HepG2 (cell line): ENCODE measurements around the gene VGF. TPM values are rescaled to one million over a fixed set of nuclear protein-coding genes. Genes with fewer than 3 reads are reported as not detected.
A peak's percentile ranks its signal among the peaks of the same experiment; 100 is the strongest.

Source experiments
- CBX2 ChIP-seq, 2 experiments: fragments of 200-600 bp in 1 of 2; sonication (generic); formaldehyde crosslinking in 1 of 2; IDR thresholded peaks; 2 replicates each; pipeline versions ENCODE4 v1.7.0 to v1.8.1; 2018 to 2022; ENCODE audit warnings: low read depth in 2 of 2, low read length in 1 of 2, mild to moderate bottlenecking in 1 of 2, missing genetic modification reagents in 1 of 2
- KDM4B ChIP-seq: sonication (generic); formaldehyde crosslinking; IDR thresholded peaks from 2 replicates; pipeline ENCODE4 v1.4.0; 2020; ENCODE audit warnings: missing genetic modification reagents
- MTA1 ChIP-seq: sonication (generic); formaldehyde crosslinking; IDR thresholded peaks from 2 replicates; pipeline ENCODE4 v1.4.0; 2020; ENCODE audit warnings: missing genetic modification reagents, mild to moderate bottlenecking, borderline replicate concordance
- SMC3 ChIP-seq: IDR thresholded peaks from 2 replicates; pipeline ENCODE4 v1.6.1; 2011; ENCODE audit warnings: low read length, improper control_type of control experiment
- SRSF1 ChIP-seq: fragments of 200-400 bp; formaldehyde crosslinking; optimal IDR thresholded peaks from 2 replicates; pipeline ENCODE3; 2017; ENCODE audit warnings: mild to moderate bottlenecking, low read depth, low read length, moderate library complexity
- polyA plus RNA-seq, 8 experiments: library from polyadenylated mRNA; depleted of rRNA in 3 of 8; stranded (reverse) in 7 of 8; unstranded in 1 of 8; fragments of >200 nt; fragmentation: Illumina TruSeq in 4 of 8; extraction: Trizol in 4 of 8; gene quantifications; 2 replicates each; pipeline versions ENCODE4 v1.2.1 to v1.2.3, GENCODE V29; 2011 to 2016; ENCODE audit warnings: low read depth in 4 of 8, missing spikeins in 1 of 8, mixed read lengths in 1 of 8; ENCODE audit not compliant: insufficient read depth in 1 of 8
- total RNA-seq, 5 experiments: library from RNA; depleted of rRNA; stranded (reverse); fragments of >200 nt; fragmentation: Illumina TruSeq; extraction: Trizol; gene quantifications; 2 replicates each; pipeline ENCODE4 v1.2.3, GENCODE V29; 2016; ENCODE audit warnings: low read depth in 1 of 5
- TF ChIP-seq, protein P1 (sequence below), 2 experiments: fragments of 450-650 bp in 1 of 2; sonication (generic) in 1 of 2; formaldehyde crosslinking in 1 of 2; IDR thresholded peaks; 2 replicates each; pipeline versions ENCODE4 v1.6.1 to v1.8.0; 2016 to 2022; ENCODE audit warnings: antibody characterized with exemption in 1 of 2, mild to moderate bottlenecking in 1 of 2, missing genetic modification reagents in 1 of 2
- TF ChIP-seq, protein P2 (sequence below): sonication (generic); formaldehyde crosslinking; IDR thresholded peaks from 2 replicates; pipeline ENCODE4 v1.5.1; 2020; ENCODE audit warnings: mild to moderate bottlenecking, missing genetic modification reagents, moderate library complexity
- TF ChIP-seq, protein P3 (sequence below): sonication (generic); formaldehyde crosslinking; IDR thresholded peaks from 2 replicates; pipeline ENCODE4 v1.9.0; 2021; ENCODE audit warnings: missing genetic modification reagents, mild to moderate bottlenecking, borderline replicate concordance
- TF ChIP-seq, protein P4 (sequence below): sonication (generic); formaldehyde crosslinking; IDR thresholded peaks from 2 replicates; pipeline ENCODE4 v1.8.1; 2023; ENCODE audit warnings: mild to moderate bottlenecking, missing genetic modification reagents

VGF gene
- total and polyA plus RNA-seq, 2 of the 13 experiments (the other 11 are each of a cell fraction or from before 2014, with no cell fraction given): 0.12 to 0.46 TPM

DNA sequence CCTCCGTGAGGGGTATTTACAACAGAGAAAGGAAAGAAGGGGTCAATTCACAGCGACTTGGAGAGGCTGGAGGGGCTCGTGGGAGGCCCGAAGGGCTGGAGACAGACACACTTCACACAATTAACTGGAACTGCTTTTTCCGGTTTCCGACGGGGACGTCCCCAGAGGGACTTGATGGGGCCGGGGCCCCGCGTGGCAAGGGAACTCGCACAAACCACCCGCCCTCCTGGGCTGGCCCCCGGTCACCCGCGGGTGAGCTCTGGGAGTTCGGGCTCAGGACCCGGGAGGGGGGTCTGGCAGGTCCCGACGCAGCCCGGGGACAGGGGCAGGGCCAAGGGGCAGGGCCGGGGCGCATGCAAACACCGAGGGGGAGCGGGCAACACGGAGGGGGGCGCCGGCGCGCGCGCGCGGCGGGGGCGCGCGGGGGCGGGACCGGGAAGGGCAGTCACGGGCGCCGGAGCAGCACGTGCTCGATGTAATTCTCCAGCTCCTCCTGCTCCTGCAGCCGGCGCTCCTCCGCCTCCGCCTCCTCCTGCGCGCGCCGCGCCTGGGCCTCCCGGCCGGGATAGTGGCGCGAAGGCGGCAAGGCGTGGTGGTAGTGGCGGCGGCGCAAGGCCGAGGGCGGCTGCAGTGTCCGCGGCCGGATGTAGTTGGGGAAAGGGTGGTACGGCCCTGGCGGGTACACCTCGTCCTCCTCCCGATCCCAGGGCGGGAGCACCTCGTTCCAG lies 2.7 kb downstream of the VGF start (continued):
- TF ChIP-seq, protein P1, sequence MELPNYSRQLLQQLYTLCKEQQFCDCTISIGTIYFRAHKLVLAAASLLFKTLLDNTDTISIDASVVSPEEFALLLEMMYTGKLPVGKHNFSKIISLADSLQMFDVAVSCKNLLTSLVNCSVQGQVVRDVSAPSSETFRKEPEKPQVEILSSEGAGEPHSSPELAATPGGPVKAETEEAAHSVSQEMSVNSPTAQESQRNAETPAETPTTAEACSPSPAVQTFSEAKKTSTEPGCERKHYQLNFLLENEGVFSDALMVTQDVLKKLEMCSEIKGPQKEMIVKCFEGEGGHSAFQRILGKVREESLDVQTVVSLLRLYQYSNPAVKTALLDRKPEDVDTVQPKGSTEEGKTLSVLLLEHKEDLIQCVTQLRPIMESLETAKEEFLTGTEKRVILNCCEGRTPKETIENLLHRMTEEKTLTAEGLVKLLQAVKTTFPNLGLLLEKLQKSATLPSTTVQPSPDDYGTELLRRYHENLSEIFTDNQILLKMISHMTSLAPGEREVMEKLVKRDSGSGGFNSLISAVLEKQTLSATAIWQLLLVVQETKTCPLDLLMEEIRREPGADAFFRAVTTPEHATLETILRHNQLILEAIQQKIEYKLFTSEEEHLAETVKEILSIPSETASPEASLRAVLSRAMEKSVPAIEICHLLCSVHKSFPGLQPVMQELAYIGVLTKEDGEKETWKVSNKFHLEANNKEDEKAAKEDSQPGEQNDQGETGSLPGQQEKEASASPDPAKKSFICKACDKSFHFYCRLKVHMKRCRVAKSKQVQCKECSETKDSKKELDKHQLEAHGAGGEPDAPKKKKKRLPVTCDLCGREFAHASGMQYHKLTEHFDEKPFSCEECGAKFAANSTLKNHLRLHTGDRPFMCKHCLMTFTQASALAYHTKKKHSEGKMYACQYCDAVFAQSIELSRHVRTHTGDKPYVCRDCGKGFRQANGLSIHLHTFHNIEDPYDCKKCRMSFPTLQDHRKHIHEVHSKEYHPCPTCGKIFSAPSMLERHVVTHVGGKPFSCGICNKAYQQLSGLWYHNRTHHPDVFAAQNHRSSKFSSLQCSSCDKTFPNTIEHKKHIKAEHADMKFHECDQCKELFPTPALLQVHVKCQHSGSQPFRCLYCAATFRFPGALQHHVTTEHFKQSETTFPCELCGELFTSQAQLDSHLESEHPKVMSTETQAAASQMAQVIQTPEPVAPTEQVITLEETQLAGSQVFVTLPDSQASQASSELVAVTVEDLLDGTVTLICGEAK (IDR thresholded peaks at IDR 0.05): no peak
- TF ChIP-seq, protein P1 (CRISPR knock-in tag; IDR thresholded peaks at IDR 0.05): no peak
- TF ChIP-seq, protein P2, sequence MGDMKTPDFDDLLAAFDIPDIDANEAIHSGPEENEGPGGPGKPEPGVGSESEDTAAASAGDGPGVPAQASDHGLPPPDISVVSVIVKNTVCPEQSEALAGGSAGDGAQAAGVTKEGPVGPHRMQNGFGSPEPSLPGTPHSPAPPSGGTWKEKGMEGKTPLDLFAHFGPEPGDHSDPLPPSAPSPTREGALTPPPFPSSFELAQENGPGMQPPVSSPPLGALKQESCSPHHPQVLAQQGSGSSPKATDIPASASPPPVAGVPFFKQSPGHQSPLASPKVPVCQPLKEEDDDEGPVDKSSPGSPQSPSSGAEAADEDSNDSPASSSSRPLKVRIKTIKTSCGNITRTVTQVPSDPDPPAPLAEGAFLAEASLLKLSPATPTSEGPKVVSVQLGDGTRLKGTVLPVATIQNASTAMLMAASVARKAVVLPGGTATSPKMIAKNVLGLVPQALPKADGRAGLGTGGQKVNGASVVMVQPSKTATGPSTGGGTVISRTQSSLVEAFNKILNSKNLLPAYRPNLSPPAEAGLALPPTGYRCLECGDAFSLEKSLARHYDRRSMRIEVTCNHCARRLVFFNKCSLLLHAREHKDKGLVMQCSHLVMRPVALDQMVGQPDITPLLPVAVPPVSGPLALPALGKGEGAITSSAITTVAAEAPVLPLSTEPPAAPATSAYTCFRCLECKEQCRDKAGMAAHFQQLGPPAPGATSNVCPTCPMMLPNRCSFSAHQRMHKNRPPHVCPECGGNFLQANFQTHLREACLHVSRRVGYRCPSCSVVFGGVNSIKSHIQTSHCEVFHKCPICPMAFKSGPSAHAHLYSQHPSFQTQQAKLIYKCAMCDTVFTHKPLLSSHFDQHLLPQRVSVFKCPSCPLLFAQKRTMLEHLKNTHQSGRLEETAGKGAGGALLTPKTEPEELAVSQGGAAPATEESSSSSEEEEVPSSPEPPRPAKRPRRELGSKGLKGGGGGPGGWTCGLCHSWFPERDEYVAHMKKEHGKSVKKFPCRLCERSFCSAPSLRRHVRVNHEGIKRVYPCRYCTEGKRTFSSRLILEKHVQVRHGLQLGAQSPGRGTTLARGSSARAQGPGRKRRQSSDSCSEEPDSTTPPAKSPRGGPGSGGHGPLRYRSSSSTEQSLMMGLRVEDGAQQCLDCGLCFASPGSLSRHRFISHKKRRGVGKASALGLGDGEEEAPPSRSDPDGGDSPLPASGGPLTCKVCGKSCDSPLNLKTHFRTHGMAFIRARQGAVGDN (CRISPR knock-in tag): peak; percentile 42
- TF ChIP-seq CBX2 (IDR thresholded peaks at IDR 0.05; ENCODE audit: low read depth, low read length): no peak
- no peak for TF ChIP-seq CBX2 (CRISPR knock-in tag; IDR thresholded peaks at IDR 0.05; ENCODE audit: low read depth)
- TF ChIP-seq, protein P3, sequence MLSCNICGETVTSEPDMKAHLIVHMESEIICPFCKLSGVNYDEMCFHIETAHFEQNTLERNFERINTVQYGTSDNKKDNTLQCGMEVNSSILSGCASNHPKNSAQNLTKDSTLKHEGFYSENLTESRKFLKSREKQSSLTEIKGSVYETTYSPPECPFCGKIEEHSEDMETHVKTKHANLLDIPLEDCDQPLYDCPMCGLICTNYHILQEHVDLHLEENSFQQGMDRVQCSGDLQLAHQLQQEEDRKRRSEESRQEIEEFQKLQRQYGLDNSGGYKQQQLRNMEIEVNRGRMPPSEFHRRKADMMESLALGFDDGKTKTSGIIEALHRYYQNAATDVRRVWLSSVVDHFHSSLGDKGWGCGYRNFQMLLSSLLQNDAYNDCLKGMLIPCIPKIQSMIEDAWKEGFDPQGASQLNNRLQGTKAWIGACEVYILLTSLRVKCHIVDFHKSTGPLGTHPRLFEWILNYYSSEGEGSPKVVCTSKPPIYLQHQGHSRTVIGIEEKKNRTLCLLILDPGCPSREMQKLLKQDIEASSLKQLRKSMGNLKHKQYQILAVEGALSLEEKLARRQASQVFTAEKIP: no peak
- 0 out of 2 replicates have a peak, but pooled peaks have one; percentile 4 for TF ChIP-seq MTA1 (CRISPR knock-in tag)
- TF ChIP-seq, protein P4, sequence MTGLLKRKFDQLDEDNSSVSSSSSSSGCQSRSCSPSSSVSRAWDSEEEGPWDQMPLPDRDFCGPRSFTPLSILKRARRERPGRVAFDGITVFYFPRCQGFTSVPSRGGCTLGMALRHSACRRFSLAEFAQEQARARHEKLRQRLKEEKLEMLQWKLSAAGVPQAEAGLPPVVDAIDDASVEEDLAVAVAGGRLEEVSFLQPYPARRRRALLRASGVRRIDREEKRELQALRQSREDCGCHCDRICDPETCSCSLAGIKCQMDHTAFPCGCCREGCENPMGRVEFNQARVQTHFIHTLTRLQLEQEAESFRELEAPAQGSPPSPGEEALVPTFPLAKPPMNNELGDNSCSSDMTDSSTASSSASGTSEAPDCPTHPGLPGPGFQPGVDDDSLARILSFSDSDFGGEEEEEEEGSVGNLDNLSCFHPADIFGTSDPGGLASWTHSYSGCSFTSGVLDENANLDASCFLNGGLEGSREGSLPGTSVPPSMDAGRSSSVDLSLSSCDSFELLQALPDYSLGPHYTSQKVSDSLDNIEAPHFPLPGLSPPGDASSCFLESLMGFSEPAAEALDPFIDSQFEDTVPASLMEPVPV (CRISPR knock-in tag): no peak
- no peak for TF ChIP-seq KDM4B (CRISPR knock-in tag)
- TF ChIP-seq SMC3: no peak
- no peak for TF ChIP-seq SRSF1
